Measurements from ENCODE around the gene ITPKB.
"Not testable (repeated sequence)": the region's sequence is repeated elsewhere in the genome, so short reads cannot be mapped to it uniquely, and the experiment has no call there.

The ITPKB gene

GRCh38 chr1:226754793-226755533 is 15.9 kb upstream of the ITPKB start:
- no peak for DNase-seq (ENCODE audit: low read depth in 3 of 3)

GRCh38 chr1:226754097-226754496 is 15.0 kb upstream of the ITPKB start:
- no peak for DNase-seq (ENCODE audit: low read depth in 3 of 3)

GRCh38 chr1:226751703-226752102 is 12.6 kb upstream of the ITPKB start:
- no peak for DNase-seq (ENCODE audit: low read depth in 3 of 3)

GRCh38 chr1:226751214-226751613 is 12.1 kb upstream of the ITPKB start:
- DNase-seq (ENCODE audit: low read depth in 3 of 3) = no peak

- DNase-seq (ENCODE audit: low read depth in 3 of 3) = no peak
Observed at GRCh38 chr1:226749467-226749866, 10.4 kb upstream of the ITPKB start.

GRCh38 chr1:226748306-226748705 is 9.2 kb upstream of the ITPKB start:
- DNase-seq (ENCODE audit: low read depth in 3 of 3) = no peak

GRCh38 chr1:226747519-226748263 is 8.6 kb upstream of the ITPKB start:
- DNase-seq (ENCODE audit: low read depth in 3 of 3) = not testable (repeated sequence)

GRCh38 chr1:226743259-226743658 is 4.2 kb upstream of the ITPKB start:
- DNase-seq (ENCODE audit: low read depth in 3 of 3) = no peak

GRCh38 chr1:226741009-226741408 is 1.9 kb upstream of the ITPKB start:
- no peak for DNase-seq (ENCODE audit: low read depth in 3 of 3)

- no peak for DNase-seq (ENCODE audit: low read depth in 3 of 3)
Observed at GRCh38 chr1:226739696-226740065, 599 bp upstream of the ITPKB start.

GRCh38 chr1:226738421-226738994 is 574 bp downstream of the ITPKB start:
- peak in 1 of 3 experiments; percentile 41 for DNase-seq (ENCODE audit: low read depth in 3 of 3)

- peak in 1 of 3 experiments; percentile 51 for DNase-seq (ENCODE audit: low read depth in 3 of 3)
Observed at GRCh38 chr1:226737819-226738420, 1.2 kb downstream of the ITPKB start.

GRCh38 chr1:226736908-226737818 is 1.9 kb downstream of the ITPKB start:
- peak in 1 of 3 experiments; percentile 51 for DNase-seq (ENCODE audit: low read depth in 3 of 3)

- DNase-seq (ENCODE audit: low read depth in 3 of 3) = no peak
Observed at GRCh38 chr1:226736001-226736907, 2.8 kb downstream of the ITPKB start.

- DNase-seq (ENCODE audit: low read depth in 3 of 3) = no peak
Observed at GRCh38 chr1:226735576-226735975, 3.5 kb downstream of the ITPKB start.

GRCh38 chr1:226734611-226735153 is 4.4 kb downstream of the ITPKB start:
- DNase-seq (ENCODE audit: low read depth in 3 of 3) = no peak

GRCh38 chr1:226733876-226734275 is 5.2 kb downstream of the ITPKB start:
- no peak for DNase-seq (ENCODE audit: low read depth in 3 of 3)

GRCh38 chr1:226733304-226733703 is 5.8 kb downstream of the ITPKB start:
- no peak for DNase-seq (ENCODE audit: low read depth in 3 of 3)

- no peak for DNase-seq (ENCODE audit: low read depth in 3 of 3)
Observed at GRCh38 chr1:226732856-226733291, 6.2 kb downstream of the ITPKB start.

Measured in stimulated activated CD4-positive, alpha-beta T cell treated with anti-CD3 and anti-CD28 coated beads, TNF-alpha, amount 100 ng/mL, for 24 hours (primary cell).